Measurements from ENCODE around the gene CHMP5.

The CHMP5 gene

GRCh38 chr9:33244137-33244784 is 20.6 kb upstream of the CHMP5 start:
- DNase-seq: no peak

GRCh38 chr9:33245341-33245740 is 19.5 kb upstream of the CHMP5 start:
- DNase-seq: no peak

- no peak for DNase-seq
These were observed 18.5 kb upstream of the CHMP5 start for GRCh38 chr9:33246269-33246860.

- DNase-seq: no peak
These were observed 16.2 kb upstream of the CHMP5 start for GRCh38 chr9:33248606-33249005.

- no peak for DNase-seq
These were observed 15.7 kb upstream of the CHMP5 start for GRCh38 chr9:33249087-33249658.

- no peak for DNase-seq
These were observed 14.9 kb upstream of the CHMP5 start for GRCh38 chr9:33249983-33250382.

- no peak for DNase-seq
These were observed 14.3 kb upstream of the CHMP5 start for GRCh38 chr9:33250458-33250995.

- no peak for DNase-seq
These were observed 10.6 kb upstream of the CHMP5 start for GRCh38 chr9:33254211-33254610.

GRCh38 chr9:33255014-33255413 is 9.8 kb upstream of the CHMP5 start:
- DNase-seq: no peak

GRCh38 chr9:33255471-33255870 is 9.4 kb upstream of the CHMP5 start:
- no peak for DNase-seq

- no peak for DNase-seq
These were observed 8.6 kb upstream of the CHMP5 start for GRCh38 chr9:33256236-33256635.

GRCh38 chr9:33257276-33257675 is 7.6 kb upstream of the CHMP5 start:
- no peak for DNase-seq

- DNase-seq: no peak
These were observed 4.5 kb upstream of the CHMP5 start for GRCh38 chr9:33260372-33260771.

GRCh38 chr9:33263131-33264002 is 1.5 kb upstream of the CHMP5 start:
- peak; percentile 2 for DNase-seq

GRCh38 chr9:33264003-33264472 is 811 bp upstream of the CHMP5 start:
- DNase-seq: no peak

GRCh38 chr9:33265211-33265865 is 489 bp downstream of the CHMP5 start:
- DNase-seq: no peak

- no peak for DNase-seq
These were observed 2.4 kb downstream of the CHMP5 start for GRCh38 chr9:33267151-33267767.

- no peak for DNase-seq
These were observed 5.3 kb downstream of the CHMP5 start for GRCh38 chr9:33270146-33270545.

GRCh38 chr9:33272061-33272460 is 7.2 kb downstream of the CHMP5 start:
- DNase-seq: no peak

GRCh38 chr9:33273266-33273971 is 8.6 kb downstream of the CHMP5 start:
- DNase-seq: no peak

- DNase-seq: no peak
These were observed 9.1 kb downstream of the CHMP5 start for GRCh38 chr9:33273972-33274328.

GRCh38 chr9:33277484-33277883 is 12.6 kb downstream of the CHMP5 start:
- DNase-seq: no peak

Data from NCI-H748 treated with DMSO at 0.1 percent for 48 hours (cell line).